ENCODE results near the gene PEG3. TPM values are rescaled to one million over a fixed set of nuclear protein-coding genes. Genes with fewer than 3 reads are reported as not detected.

PEG3 gene
- total RNA-seq, 1 donor from 2014 or later, result 7.1 TPM

GRCh38 chr19:56842412-56842811 is 1.9 kb upstream of the PEG3 start:
- intact Hi-C loops (cut with DNase I), result no loop called here
- no peak for DNase-seq
- no peak for ATAC-seq (ENCODE audit: poor library complexity)

- DNase-seq (no peak), ATAC-seq (ENCODE audit: poor library complexity) (no peak)
- intact Hi-C loops (cut with DNase I), result no loop called here
Measured at GRCh38 chr19:56841193-56841543, 642 bp upstream of the PEG3 start.

GRCh38 chr19:56839652-56840450 is 675 bp downstream of the PEG3 start:
- DNase-seq (peak; percentile 95), ATAC-seq (ENCODE audit: poor library complexity) (peak; percentile 64)
- intact Hi-C loops (cut with DNase I), result no loop called here

- intact Hi-C loops (cut with DNase I), result no loop called here
- peak; percentile 68 for ATAC-seq (ENCODE audit: poor library complexity)
- DNase-seq, result peak; percentile 97
Measured at GRCh38 chr19:56838909-56839651, 1.4 kb downstream of the PEG3 start.

GRCh38 chr19:56838024-56838908 is 2.3 kb downstream of the PEG3 start:
- DNase-seq, result peak; percentile 82
- peak; percentile 52 for ATAC-seq (ENCODE audit: poor library complexity)
- intact Hi-C loops (cut with DNase I), result no loop called here

GRCh38 chr19:56837492-56838023 is 3.0 kb downstream of the PEG3 start:
- peak; percentile 51 for ATAC-seq (ENCODE audit: poor library complexity)
- intact Hi-C loops (cut with DNase I), result no loop called here
- peak; percentile 85 for DNase-seq

GRCh38 chr19:56837004-56837403 is 3.5 kb downstream of the PEG3 start:
- intact Hi-C loops (cut with DNase I), result no loop called here
- DNase-seq (no peak), ATAC-seq (ENCODE audit: poor library complexity) (no peak)

GRCh38 chr19:56836059-56836458 is 4.5 kb downstream of the PEG3 start:
- no peak for ATAC-seq (ENCODE audit: poor library complexity)
- DNase-seq, result no peak
- intact Hi-C loops (cut with DNase I), result no loop called here

- ATAC-seq (ENCODE audit: poor library complexity) (no peak), DNase-seq (no peak)
- intact Hi-C loops (cut with DNase I), result no loop called here
Measured at GRCh38 chr19:56835401-56835800, 5.1 kb downstream of the PEG3 start.

- intact Hi-C loops (cut with DNase I), result no loop called here
Measured at GRCh38 chr19:56834564-56835375, 5.8 kb downstream of the PEG3 start.

GRCh38 chr19:56832352-56832928 is 8.1 kb downstream of the PEG3 start:
- DNase-seq (no peak), ATAC-seq (ENCODE audit: poor library complexity) (no peak)
- intact Hi-C loops (cut with DNase I), result no loop called here

More at GRCh38 chr19:56834564-56835375, 5.8 kb downstream of the PEG3 start:
- no peak for ATAC-seq (ENCODE audit: poor library complexity)
- no peak for DNase-seq

GRCh38 chr19:56831255-56831654 is 9.3 kb downstream of the PEG3 start:
- DNase-seq (no peak), ATAC-seq (ENCODE audit: poor library complexity) (no peak)
- intact Hi-C loops (cut with DNase I), result no loop called here

GRCh38 chr19:56829596-56829995 is 10.9 kb downstream of the PEG3 start:
- intact Hi-C loops (cut with DNase I), result no loop called here
- no peak for ATAC-seq (ENCODE audit: poor library complexity)

GRCh38 chr19:56827708-56828107 is 12.8 kb downstream of the PEG3 start:
- DNase-seq, result no peak
- intact Hi-C loops (cut with DNase I), result no loop called here
- ATAC-seq (ENCODE audit: poor library complexity), result no peak

More at GRCh38 chr19:56829596-56829995, 10.9 kb downstream of the PEG3 start:
- no peak for DNase-seq

GRCh38 chr19:56823956-56824355 is 16.6 kb downstream of the PEG3 start:
- intact Hi-C loops (cut with DNase I), result no loop called here
- DNase-seq (no peak), ATAC-seq (ENCODE audit: poor library complexity) (no peak)

- intact Hi-C loops (cut with DNase I), result no loop called here
- ATAC-seq (ENCODE audit: poor library complexity) (no peak), DNase-seq (no peak)
Measured at GRCh38 chr19:56823417-56823816, 17.1 kb downstream of the PEG3 start.

- ATAC-seq (ENCODE audit: poor library complexity) (no peak), DNase-seq (no peak)
- intact Hi-C loops (cut with DNase I), result no loop called here
Measured at GRCh38 chr19:56822755-56823154, 17.8 kb downstream of the PEG3 start.

GRCh38 chr19:56821675-56822074 is 18.9 kb downstream of the PEG3 start:
- intact Hi-C loops (cut with DNase I), result no loop called here
- no peak for ATAC-seq (ENCODE audit: poor library complexity)
- DNase-seq, result no peak
